HepG2 (cell line): ENCODE results near the gene ANXA7. TPM values are rescaled to one million over a fixed set of nuclear protein-coding genes. Genes with fewer than 3 reads are reported as not detected.

ENCODE experiments used
- ATAC-seq: fragments of 200-7000 bp; cut with Tn5 transposase; 3 replicates; pipeline ENCODE4 v1.9.1; 2020; ENCODE audit warnings: mild to moderate bottlenecking, moderate library complexity
- BruUV-seq: library from RNA; stranded (reverse); fragments of 400-500 nt; replicated peaks from 2 replicates; lab custom pipeline; 2021; lab: Mats Ljungman, UMichigan
- CTCF ChIA-PET: fragments of 300-600 bp; formaldehyde crosslinking; extraction: SDS; loops from one replicate; lab custom pipeline; 2021; ENCODE audit warnings: low total read pairs, inconsistent platforms, low intra/inter-chr PET ratio; lab: Yijun Ruan, JAX
- POLR2A ChIA-PET: fragments of 350-600 bp; sonication (Branson Sonifier 250); formaldehyde crosslinking; loops from one replicate; lab custom pipeline; 2020; ENCODE audit warnings: antibody characterized with exemption, inconsistent platforms; lab: Yijun Ruan, JAX
- DNase-seq: peaks from one replicate; pipeline ENCODE4 v3.0.0-alpha.2; 2015; ENCODE audit warnings: low spot score
- FAIRE-seq: peaks from 3 replicates; lab custom pipeline; 2011; peaks lifted over from hg19 to GRCh38; lab: Jason Lieb, UNC
- H2AFZ ChIP-seq: one replicate; pipeline ENCODE4 v1.6.1; 2011; ENCODE audit warnings: low read length, inconsistent platforms
- H3K27ac ChIP-seq: fragments of 300-600 bp; 3 replicates; pipeline ENCODE4 v1.8.0; 2011; ENCODE audit warnings: mixed run types, mild to moderate bottlenecking, mixed read lengths, low read length, inconsistent platforms; ENCODE audit not compliant: insufficient read depth; ENCODE audit errors: extremely low read length
- H3K27me3 ChIP-seq, 2 experiments: fragments of 200-600 bp in 1 of 2; 2 replicates in 1 of 2; 3 replicates in 1 of 2; pipeline versions ENCODE4 v1.6.0 to v1.8.0; 2011; ENCODE audit warnings: low read length in 2 of 2, mild to moderate bottlenecking in 2 of 2, moderate library complexity in 2 of 2, inconsistent platforms in 1 of 2; ENCODE audit not compliant: insufficient read depth in 2 of 2, control insufficient read depth in 1 of 2
- H3K36me3 ChIP-seq, 2 experiments: fragments of 200-600 bp in 1 of 2; replicated peaks in 1 of 2; 2 replicates in 1 of 2; 3 replicates in 1 of 2; pipeline versions ENCODE4 v1.5.1 to v1.8.0; 2011; ENCODE audit warnings: low read length in 2 of 2, inconsistent platforms in 1 of 2; ENCODE audit not compliant: insufficient read depth in 2 of 2, control insufficient read depth in 1 of 2
- H3K4me1 ChIP-seq: 2 replicates; pipeline ENCODE4 v1.5.1; 2012; ENCODE audit warnings: low read length, inconsistent platforms; ENCODE audit not compliant: insufficient read depth
- H3K4me2 ChIP-seq: 2 replicates; pipeline ENCODE4 v1.6.0; 2011; ENCODE audit warnings: low read depth, low read length, inconsistent platforms
- H3K4me3 ChIP-seq, 3 experiments: fragments of 200-600 bp in 1 of 3; sonication (generic), shearing (Covaris generic) in 1 of 3; replicated peaks in 1 of 3; 2 replicates each; pipeline ENCODE4 v1.5.1; 2011 to 2016; ENCODE audit warnings: low read length in 3 of 3, inconsistent platforms in 2 of 3, low read depth in 2 of 3, mild to moderate bottlenecking in 2 of 3, control low read depth in 1 of 3, mixed read lengths in 1 of 3; ENCODE audit not compliant: insufficient read depth in 1 of 3
- H3K79me2 ChIP-seq: one replicate; pipeline ENCODE4 v1.6.1; 2011; ENCODE audit warnings: low read length, inconsistent platforms; ENCODE audit not compliant: insufficient read depth
- H3K9ac ChIP-seq: 2 replicates; pipeline ENCODE4 v1.6.0; 2011; ENCODE audit warnings: mild to moderate bottlenecking, low read depth, low read length, inconsistent platforms; ENCODE audit not compliant: insufficient read depth
- H3K9me3 ChIP-seq: 2 replicates; pipeline ENCODE4 v1.5.1; 2012; ENCODE audit warnings: mild to moderate bottlenecking, low read length
- H4K20me1 ChIP-seq: 2 replicates; pipeline ENCODE4 v1.6.0; 2011; ENCODE audit warnings: inconsistent platforms, mild to moderate bottlenecking, low read length, moderate library complexity; ENCODE audit not compliant: insufficient read depth
- BRCA1 ChIP-seq: sonication (generic); formaldehyde crosslinking; IDR thresholded peaks from 2 replicates; pipeline ENCODE4 v1.4.0; 2020; ENCODE audit warnings: missing genetic modification reagents
- CENPX ChIP-seq: sonication (generic); formaldehyde crosslinking; IDR thresholded peaks from 2 replicates; pipeline ENCODE4 v1.9.0; 2021; ENCODE audit warnings: mild to moderate bottlenecking, missing genetic modification reagents, moderate library complexity
- EHMT2 ChIP-seq: fragments of 200-600 bp; sonication (generic); IDR thresholded peaks from 2 replicates; pipeline ENCODE4 v1.7.0; 2017; ENCODE audit warnings: antibody characterized with exemption, low read depth, low read length, borderline replicate concordance
- HINFP ChIP-seq: sonication (generic); formaldehyde crosslinking; IDR thresholded peaks from 2 replicates; pipeline ENCODE4 v1.4.0; 2020; ENCODE audit warnings: low read depth, mild to moderate bottlenecking, missing genetic modification reagents
- KDM3A ChIP-seq: IDR thresholded peaks from 2 replicates; pipeline ENCODE4 v1.6.1; 2018; ENCODE audit warnings: low read depth, missing compliant biosample characterization
- NONO ChIP-seq, 2 experiments: fragments of 450-650 bp in 1 of 2; sonication (generic) in 1 of 2; formaldehyde crosslinking in 1 of 2; IDR thresholded peaks in 1 of 2; conservative IDR thresholded peaks in 1 of 2; 2 replicates each; pipeline versions ENCODE4 v1.6.1 to v1.8.0; 2017 to 2022; ENCODE audit warnings: mild to moderate bottlenecking in 1 of 2, missing genetic modification reagents in 1 of 2, moderate library complexity in 1 of 2
- ZBTB8A ChIP-seq: sonication (generic); formaldehyde crosslinking; IDR thresholded peaks from 2 replicates; pipeline ENCODE4 v1.4.0; 2020; ENCODE audit warnings: mild to moderate bottlenecking, low read depth, missing genetic modification reagents, borderline replicate concordance
- ZC3H4 ChIP-seq: sonication (generic); formaldehyde crosslinking; IDR thresholded peaks from 2 replicates; pipeline ENCODE4 v1.4.0; 2020; ENCODE audit warnings: missing genetic modification reagents, borderline replicate concordance
- ZFAT ChIP-seq: sonication (generic); formaldehyde crosslinking; conservative IDR thresholded peaks from 2 replicates; pipeline ENCODE4 v1.8.1; 2023; ENCODE audit warnings: missing genetic modification reagents, inconsistent platforms
- ZKSCAN1 ChIP-seq: fragments of 150-350 bp; IDR thresholded peaks from 2 replicates; pipeline ENCODE4 v1.6.1; 2014; ENCODE audit warnings: low read length
- ZNF7 ChIP-seq: IDR thresholded peaks from 2 replicates; pipeline ENCODE4 v1.6.1; 2016; ENCODE audit warnings: missing biosample characterization, missing genetic modification reagents
- WGBS: methylation state at CpG from one replicate; pipeline ENCODE4 v1.1.6; 2017; ENCODE audit warnings: low lambda C conversion rate; 5-methylcytosine and 5-hydroxymethylcytosine counted together
- in situ Hi-C: cut with HindIII; loops from 2 replicates; pipeline ENCODE4 v1.10.0; 2017; ENCODE audit warnings: low pct_unique_long_range_greater_than_20kb; ENCODE audit not compliant: extremely low pct_ligation_motif_present
- intact Hi-C: fragments of 100-400 bp; cut with micrococcal nuclease; formaldehyde crosslinking; loops from one replicate; pipeline ENCODE4 v1.10.0; 2022; ENCODE audit not compliant: unreplicated experiment
- polyA plus RNA-seq, 8 experiments: library from polyadenylated mRNA; depleted of rRNA in 3 of 8; stranded (reverse) in 7 of 8; unstranded in 1 of 8; fragments of >200 nt; fragmentation: Illumina TruSeq in 4 of 8; extraction: Trizol in 4 of 8; gene quantifications; 2 replicates each; pipeline versions ENCODE4 v1.2.1 to v1.2.3, GENCODE V29; 2011 to 2016; ENCODE audit warnings: low read depth in 4 of 8, missing spikeins in 1 of 8, mixed read lengths in 1 of 8; ENCODE audit not compliant: insufficient read depth in 1 of 8
- total RNA-seq, 5 experiments: library from RNA; depleted of rRNA; stranded (reverse); fragments of >200 nt; fragmentation: Illumina TruSeq; extraction: Trizol; gene quantifications; 2 replicates each; pipeline ENCODE4 v1.2.3, GENCODE V29; 2016; ENCODE audit warnings: low read depth in 1 of 5
- TF ChIP-seq, protein P1 (sequence below): sonication (generic); formaldehyde crosslinking; IDR thresholded peaks from 2 replicates; pipeline ENCODE4 v1.4.0; 2020; ENCODE audit warnings: missing genetic modification reagents
- TF ChIP-seq, protein P2 (sequence below): sonication (generic); formaldehyde crosslinking; IDR thresholded peaks from 2 replicates; pipeline ENCODE4 v1.8.1; 2023; ENCODE audit warnings: missing genetic modification reagents, mild to moderate bottlenecking, borderline replicate concordance

The ANXA7 gene
- total and polyA plus RNA-seq, 2 of the 13 experiments (the other 11 are each of a cell fraction or from before 2014, with no cell fraction given): 54.8 to 89.0 TPM

- TF ChIP-seq, protein P1, sequence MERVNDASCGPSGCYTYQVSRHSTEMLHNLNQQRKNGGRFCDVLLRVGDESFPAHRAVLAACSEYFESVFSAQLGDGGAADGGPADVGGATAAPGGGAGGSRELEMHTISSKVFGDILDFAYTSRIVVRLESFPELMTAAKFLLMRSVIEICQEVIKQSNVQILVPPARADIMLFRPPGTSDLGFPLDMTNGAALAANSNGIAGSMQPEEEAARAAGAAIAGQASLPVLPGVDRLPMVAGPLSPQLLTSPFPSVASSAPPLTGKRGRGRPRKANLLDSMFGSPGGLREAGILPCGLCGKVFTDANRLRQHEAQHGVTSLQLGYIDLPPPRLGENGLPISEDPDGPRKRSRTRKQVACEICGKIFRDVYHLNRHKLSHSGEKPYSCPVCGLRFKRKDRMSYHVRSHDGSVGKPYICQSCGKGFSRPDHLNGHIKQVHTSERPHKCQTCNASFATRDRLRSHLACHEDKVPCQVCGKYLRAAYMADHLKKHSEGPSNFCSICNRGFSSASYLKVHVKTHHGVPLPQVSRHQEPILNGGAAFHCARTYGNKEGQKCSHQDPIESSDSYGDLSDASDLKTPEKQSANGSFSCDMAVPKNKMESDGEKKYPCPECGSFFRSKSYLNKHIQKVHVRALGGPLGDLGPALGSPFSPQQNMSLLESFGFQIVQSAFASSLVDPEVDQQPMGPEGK (CRISPR knock-in tag): no peak
- TF ChIP-seq ZFAT (CRISPR knock-in tag): no peak
- TF ChIP-seq CENPX (CRISPR knock-in tag): no peak
These were observed 30.6 kb upstream of the ANXA7 start (continued) for GRCh38 chr10:73444457-73444856.

GRCh38 chr10:73439605-73440312 lies 25.9 kb upstream of the ANXA7 start:
- no peaks in the 10 kb centered on the region for H3K27me3 ChIP-seq
- intact Hi-C loops: no loop called here
- H3K4me2 ChIP-seq: no peak overlapping the region
- no peaks in the 10 kb centered on the region for H3K79me2 ChIP-seq
- no peak overlapping the region for H3K27ac ChIP-seq
- no peak overlapping the region for H2AFZ ChIP-seq
- ChIA-PET CTCF (no interaction called here), POLR2A (no interaction called here)
- H3K9me3 ChIP-seq: no peaks in the 10 kb centered on the region
- no peaks in the 10 kb centered on the region for H4K20me1 ChIP-seq
- ATAC-seq (no peak), DNase-seq (no peak), FAIRE-seq (no peak)
- TF ChIP-seq ZKSCAN1 (no peak), ZBTB8A (CRISPR knock-in tag) (no peak), HINFP (CRISPR knock-in tag) (no peak), ZC3H4 (CRISPR knock-in tag) (no peak), NONO (IDR thresholded peaks at IDR 0.05) (no peak), NONO (CRISPR knock-in tag; conservative IDR thresholded peaks at IDR 0.05) (no peak), BRCA1 (CRISPR knock-in tag) (no peak), ZNF7 (no peak), KDM3A (CRISPR knock-in tag) (no peak), EHMT2 (no peak)
- TF ChIP-seq, protein P2, sequence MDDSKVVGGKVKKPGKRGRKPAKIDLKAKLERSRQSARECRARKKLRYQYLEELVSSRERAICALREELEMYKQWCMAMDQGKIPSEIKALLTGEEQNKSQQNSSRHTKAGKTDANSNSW (CRISPR knock-in tag): no peak
- H3K36me3 ChIP-seq: peaks cover 7 to 15% of the 10 kb centered on the region in 2 experiments
- WGBS: 96% methylated on average over 1 of the region's 1 CpG
- in situ Hi-C loops: no loop called here
- no peak overlapping the region for H3K9ac ChIP-seq
- no peak overlapping the region for H3K4me3 ChIP-seq
- no peaks in the 10 kb centered on the region for H3K4me1 ChIP-seq
- BruUV-seq: no TSS peak
